Mesendoderm (in vitro differentiated cells): ENCODE results near the gene SYTL4.

ENCODE experiments used
- DNase-seq: peaks from one replicate; pipeline ENCODE4 v3.0.0; 2013
- H2AK5ac ChIP-seq: 2 replicates; pipeline ENCODE4 v1.6.1; 2013; ENCODE audit warnings: low read length, inconsistent platforms
- H2BK120ac ChIP-seq: 2 replicates; pipeline ENCODE4 v1.6.1; 2013; ENCODE audit warnings: low read depth, mild to moderate bottlenecking, low read length, moderate library complexity, mixed read lengths
- H2BK15ac ChIP-seq: replicated peaks from 2 replicates; pipeline ENCODE4 v1.6.1; 2013; ENCODE audit warnings: low read depth, mild to moderate bottlenecking, moderate library complexity
- H2BK5ac ChIP-seq: 2 replicates; pipeline ENCODE4 v1.6.1; 2013; ENCODE audit warnings: low read length, inconsistent platforms
- H3K18ac ChIP-seq: 2 replicates; pipeline ENCODE4 v1.6.1; 2013; ENCODE audit warnings: mild to moderate bottlenecking, low read length, mixed read lengths
- H3K23ac ChIP-seq: one replicate; pipeline ENCODE4 v1.6.1; 2013; ENCODE audit warnings: low read length
- H3K27ac ChIP-seq: 2 replicates; pipeline ENCODE4 v1.5.1; 2013; ENCODE audit warnings: low read depth, mild to moderate bottlenecking, inconsistent platforms, low read length, moderate library complexity
- H3K27me3 ChIP-seq: 2 replicates; pipeline ENCODE4 v1.6.1; 2013; ENCODE audit warnings: low read length, control low read depth, mild to moderate bottlenecking, inconsistent platforms; ENCODE audit not compliant: insufficient read depth, poor library complexity
- H3K36me3 ChIP-seq: 2 replicates; pipeline ENCODE4 v1.6.1; 2013; ENCODE audit warnings: low read length, inconsistent platforms; ENCODE audit not compliant: control insufficient read depth, insufficient read depth
- H3K4ac ChIP-seq: one replicate; pipeline ENCODE4 v1.6.1; 2013; ENCODE audit warnings: low read depth, mild to moderate bottlenecking, low read length, moderate library complexity
- H3K4me1 ChIP-seq: 2 replicates; pipeline ENCODE4 v1.6.1; 2013; ENCODE audit warnings: low read depth, low read length, inconsistent platforms; ENCODE audit not compliant: control insufficient read depth
- H3K4me2 ChIP-seq: 2 replicates; pipeline ENCODE4 v1.6.1; 2013; ENCODE audit warnings: low read length
- H3K4me3 ChIP-seq: 2 replicates; pipeline ENCODE4 v1.5.1; 2013; ENCODE audit warnings: mild to moderate bottlenecking, low read length
- H3K56ac ChIP-seq: one replicate; pipeline ENCODE4 v1.6.1; 2013; ENCODE audit warnings: low read length
- H3K79me1 ChIP-seq: 2 replicates; pipeline ENCODE4 v1.6.1; 2013; ENCODE audit warnings: low read length, inconsistent platforms
- H3K79me2 ChIP-seq: 2 replicates; pipeline ENCODE4 v1.6.1; 2013; ENCODE audit warnings: mild to moderate bottlenecking, low read length; ENCODE audit not compliant: control insufficient read depth, insufficient read depth
- H3K9ac ChIP-seq: 2 replicates; pipeline ENCODE4 v1.6.1; 2013; ENCODE audit warnings: low read length, inconsistent platforms
- H4K5ac ChIP-seq: one replicate; pipeline ENCODE4 v1.6.1; 2013; ENCODE audit warnings: low read length
- H4K8ac ChIP-seq: one replicate; pipeline ENCODE4 v1.6.1; 2013; ENCODE audit warnings: low read depth, mild to moderate bottlenecking, control low read depth, low read length, moderate library complexity
- WGBS: extraction: QIAGEN DNeasy Blood & Tissue Kit; methylation state at CpG from one replicate; pipeline ENCODE4 v1.1.7; 2013; ENCODE audit warnings: low lambda C conversion rate, missing lambda C conversion rate; ENCODE audit not compliant: insufficient coverage; ENCODE audit errors: extremely low coverage; 5-methylcytosine and 5-hydroxymethylcytosine counted together

Gene SYTL4

DNA sequence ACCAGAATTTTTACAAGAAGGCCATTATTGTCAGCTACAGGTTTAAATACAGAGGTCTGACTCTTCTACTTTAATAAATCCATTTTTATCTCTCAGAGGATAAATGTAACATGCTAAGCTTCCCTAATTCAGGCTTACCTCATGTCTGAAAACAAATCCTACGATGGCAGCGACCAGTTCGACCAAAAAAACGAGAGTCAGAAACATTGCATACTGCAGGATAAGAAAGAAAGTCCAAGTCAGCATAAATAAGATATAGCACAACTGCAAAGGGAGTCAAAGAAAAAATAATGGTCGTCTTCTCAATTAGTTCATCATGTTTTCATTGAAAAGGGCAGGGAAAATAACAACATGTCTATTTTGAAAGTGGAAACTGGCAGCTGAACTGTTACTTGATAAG, 96.9 kb downstream of the SYTL4 start:
- no peak overlapping the region for H2BK15ac ChIP-seq
- no CpG with 5 or more reads among the region's 5 CpGs for WGBS

DNA sequence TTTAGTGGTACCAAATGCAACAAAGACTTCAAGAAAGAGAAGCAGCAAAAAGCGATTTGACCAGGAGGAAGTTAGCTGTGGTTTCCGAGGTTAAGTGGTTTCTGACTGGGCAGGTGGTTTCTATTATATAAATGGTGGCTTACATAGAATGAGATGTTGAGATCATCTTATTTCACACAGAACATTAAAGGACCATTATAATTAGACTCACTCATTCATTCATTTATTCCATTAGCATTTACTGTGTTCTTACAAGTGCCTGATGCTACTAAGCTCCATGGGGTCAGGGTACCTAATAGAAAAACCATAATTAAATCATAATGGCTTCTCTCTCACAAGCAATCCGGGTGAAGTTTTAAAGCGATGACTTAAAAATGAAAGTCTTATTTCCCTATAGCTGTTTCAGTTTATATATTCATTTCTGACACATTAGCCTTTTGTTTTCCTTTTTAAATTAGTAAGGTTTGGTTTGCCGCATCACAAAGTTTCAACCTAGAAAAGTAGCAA, 105.9 kb downstream of the SYTL4 start:
- Histone ChIP-seq H3K4me2 (no peak overlapping the region), H3K56ac (no peak overlapping the region), H3K36me3 (no peaks in the 10 kb centered on the region), H3K79me1 (no peaks in the 10 kb centered on the region), H4K8ac (no peak overlapping the region), H2AK5ac (no peak overlapping the region), H3K4me3 (no peak overlapping the region), H3K27ac (no peak overlapping the region), H2BK120ac (no peak overlapping the region), H3K4ac (no peak overlapping the region), H3K18ac (no peak overlapping the region), H3K4me1 (no peaks in the 10 kb centered on the region), H2BK15ac (no peak overlapping the region), H4K5ac (no peak overlapping the region), H3K23ac (no peak overlapping the region), H2BK5ac (no peak overlapping the region), H3K27me3 (no peaks in the 10 kb centered on the region), H3K9ac (no peak overlapping the region), H3K79me2 (no peaks in the 10 kb centered on the region)
- no peak for DNase-seq
- WGBS, result no CpG with 5 or more reads among the region's 5 CpGs

More for the DNA sequence above, 96.9 kb downstream of the SYTL4 start:
- Histone ChIP-seq H3K4me3 (no peak overlapping the region), H3K27me3 (no peaks in the 10 kb centered on the region), H3K4me2 (no peak overlapping the region), H2BK5ac (no peak overlapping the region), H3K9ac (no peak overlapping the region), H4K8ac (no peak overlapping the region), H3K79me1 (no peaks in the 10 kb centered on the region), H4K5ac (no peak overlapping the region), H3K79me2 (no peaks in the 10 kb centered on the region), H2BK120ac (no peak overlapping the region), H3K27ac (no peak overlapping the region), H3K56ac (no peak overlapping the region), H3K36me3 (no peaks in the 10 kb centered on the region), H2AK5ac (no peak overlapping the region), H3K23ac (no peak overlapping the region), H3K18ac (no peak overlapping the region), H3K4ac (no peak overlapping the region), H3K4me1 (no peaks in the 10 kb centered on the region)
- DNase-seq, result no peak
